Uterus (tissue), 2 donors: ENCODE results near the gene AGPS.

Experiments used
- POLR2A ChIP-seq, 2 donors: fragments of 450-650 bp; IDR thresholded peaks; one replicate each; pipeline ENCODE4 v1.6.1; 2016; ENCODE audit warnings: antibody characterized with exemption in 2 of 2, mild to moderate bottlenecking in 1 of 2, moderate library complexity in 1 of 2
- TF ChIP-seq, protein P1 (sequence below), 4 experiments: fragments of 200-600 bp in 2 of 4; fragments of 450-650 bp in 2 of 4; sonication (generic) in 2 of 4; IDR thresholded peaks; one replicate each; pipeline ENCODE4 v1.5.1; 2016 to 2019; ENCODE audit warnings: antibody characterized with exemption in 4 of 4, mild to moderate bottlenecking in 2 of 4, moderate library complexity in 1 of 4

DNA sequence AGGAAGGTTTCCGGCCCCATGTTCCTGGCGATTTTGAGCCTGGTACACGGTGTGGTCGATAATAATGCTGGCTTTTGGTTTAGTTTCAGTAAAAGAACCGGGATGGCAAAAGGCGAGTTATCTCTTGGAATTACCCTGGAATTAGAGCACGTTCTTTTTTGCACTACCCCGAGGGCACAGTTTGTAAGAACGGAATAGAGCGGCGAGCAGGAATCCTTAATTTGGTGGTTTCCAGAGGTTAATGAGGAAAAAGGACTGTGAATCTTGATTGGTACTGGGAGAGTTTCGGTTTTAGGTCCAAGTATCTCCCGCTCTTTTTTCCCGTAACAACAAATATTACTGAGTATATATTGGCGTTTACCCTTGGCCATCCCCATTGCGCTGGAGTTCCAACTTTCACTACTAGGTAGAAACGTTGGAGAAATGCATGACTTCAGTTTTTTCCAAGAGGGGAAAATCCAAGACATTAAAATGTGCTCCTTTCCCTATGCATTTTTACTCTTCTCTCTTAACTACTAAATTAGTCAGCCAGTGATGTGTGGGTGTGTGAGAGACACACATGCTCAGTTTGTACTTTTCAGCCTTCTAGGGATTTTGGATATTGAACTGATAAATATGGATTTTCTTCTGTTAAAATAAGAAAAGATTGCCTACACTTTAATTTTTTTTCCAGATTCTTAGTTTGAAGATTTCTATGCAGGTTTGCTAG lies 160.8 kb downstream of the AGPS start:
- TF ChIP-seq, protein P1, sequence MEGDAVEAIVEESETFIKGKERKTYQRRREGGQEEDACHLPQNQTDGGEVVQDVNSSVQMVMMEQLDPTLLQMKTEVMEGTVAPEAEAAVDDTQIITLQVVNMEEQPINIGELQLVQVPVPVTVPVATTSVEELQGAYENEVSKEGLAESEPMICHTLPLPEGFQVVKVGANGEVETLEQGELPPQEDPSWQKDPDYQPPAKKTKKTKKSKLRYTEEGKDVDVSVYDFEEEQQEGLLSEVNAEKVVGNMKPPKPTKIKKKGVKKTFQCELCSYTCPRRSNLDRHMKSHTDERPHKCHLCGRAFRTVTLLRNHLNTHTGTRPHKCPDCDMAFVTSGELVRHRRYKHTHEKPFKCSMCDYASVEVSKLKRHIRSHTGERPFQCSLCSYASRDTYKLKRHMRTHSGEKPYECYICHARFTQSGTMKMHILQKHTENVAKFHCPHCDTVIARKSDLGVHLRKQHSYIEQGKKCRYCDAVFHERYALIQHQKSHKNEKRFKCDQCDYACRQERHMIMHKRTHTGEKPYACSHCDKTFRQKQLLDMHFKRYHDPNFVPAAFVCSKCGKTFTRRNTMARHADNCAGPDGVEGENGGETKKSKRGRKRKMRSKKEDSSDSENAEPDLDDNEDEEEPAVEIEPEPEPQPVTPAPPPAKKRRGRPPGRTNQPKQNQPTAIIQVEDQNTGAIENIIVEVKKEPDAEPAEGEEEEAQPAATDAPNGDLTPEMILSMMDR (IDR thresholded peaks at IDR 0.05) = no peak
- no peak for TF ChIP-seq POLR2A (IDR thresholded peaks at IDR 0.05)
